Cardiac septum (tissue), 1 donor: ENCODE results near the gene NPY4R2. TPM values are rescaled to one million over a fixed set of nuclear protein-coding genes. Genes with fewer than 3 reads are reported as not detected.

ENCODE experiments used
- total RNA-seq: library from RNA; stranded (reverse); fragmentation: NEBNext Ultra II Directional; extraction: Animal tissue kit (Norgen Biotek cat#: 25700); gene quantifications from one replicate; pipeline ENCODE4 v1.2.1, GENCODE V29; 2021
- donor health status: DM: no; HTN: no; CAD: no.

The NPY4R2 gene
- total RNA-seq, 1 donor from 2014 or later = not detected

Other genes with a start within 250 kb of the NPY4R2 start
- 4.6 TPM for gene SYT15B, start 155.1 kb upstream of the NPY4R2 start, total RNA-seq
- not detected for gene FAM25C, start 81.1 kb downstream of the NPY4R2 start, total RNA-seq